Mucosa of gallbladder (tissue), 1 donor: Measurements from ENCODE around the gene TEX14. TPM values are rescaled to one million over a fixed set of nuclear protein-coding genes. Genes with fewer than 3 reads are reported as not detected.
A peak's percentile ranks its signal among the peaks of the same experiment; 100 is the strongest.

ENCODE experiments used
- DNase-seq: peaks from one replicate; pipeline ENCODE4 v3.0.0-alpha.2; 2020; ENCODE audit warnings: low spot score
- total RNA-seq: library from RNA; stranded (reverse); gene quantifications from one replicate; pipeline ENCODE4 v1.2.1, GENCODE V29; 2021
- donor health status: DM: no; HTN: no; CAD: no.

Gene TEX14
- total RNA-seq, 1 donor from 2014 or later = 0.32 TPM

DNA sequence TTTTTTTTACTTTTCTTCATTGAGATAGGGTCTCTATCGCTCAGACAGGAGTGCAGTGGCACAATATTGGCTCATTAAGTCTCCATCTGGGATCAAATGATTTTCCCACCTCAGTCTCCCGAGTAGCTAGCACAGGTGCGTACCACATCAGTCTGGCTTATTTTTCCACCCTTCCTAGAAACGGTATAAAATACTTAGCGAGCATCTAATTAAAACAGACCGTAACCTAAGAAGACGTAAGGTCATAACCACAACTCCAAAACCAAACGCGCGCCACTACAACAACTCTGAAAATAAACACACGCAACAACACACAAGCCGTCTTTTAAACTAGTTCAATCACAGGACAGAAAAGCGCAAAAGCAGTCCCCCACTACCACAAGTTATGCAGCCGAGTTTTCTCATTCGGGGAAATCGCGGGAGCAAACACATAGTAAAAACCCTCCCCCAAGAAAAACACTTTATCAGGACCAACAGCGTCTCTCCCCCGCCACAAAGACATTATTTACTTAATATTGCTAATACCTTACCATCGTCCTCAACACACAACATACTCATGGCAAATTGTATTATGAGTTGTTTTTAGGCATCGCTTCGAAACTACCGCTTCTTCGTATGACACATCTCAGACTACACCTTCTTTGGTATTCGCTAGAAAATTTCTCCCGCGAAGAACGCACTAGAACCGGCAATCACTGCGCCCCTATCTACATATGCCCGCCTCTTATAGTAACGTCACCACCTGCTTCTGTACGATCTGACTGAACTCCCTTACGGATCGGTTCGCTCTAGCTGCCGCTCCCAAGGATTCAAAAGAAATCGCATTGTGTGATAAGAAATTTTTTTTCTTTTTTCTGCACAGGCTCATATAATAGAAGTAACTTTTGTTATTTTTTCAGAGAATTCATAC is 32.8 kb downstream of the TEX14 start:
- DNase-seq = peak; percentile 72

GRCh38 chr17:58657962-58658803 is 33.7 kb downstream of the TEX14 start:
- DNase-seq = peak; percentile 13

DNA sequence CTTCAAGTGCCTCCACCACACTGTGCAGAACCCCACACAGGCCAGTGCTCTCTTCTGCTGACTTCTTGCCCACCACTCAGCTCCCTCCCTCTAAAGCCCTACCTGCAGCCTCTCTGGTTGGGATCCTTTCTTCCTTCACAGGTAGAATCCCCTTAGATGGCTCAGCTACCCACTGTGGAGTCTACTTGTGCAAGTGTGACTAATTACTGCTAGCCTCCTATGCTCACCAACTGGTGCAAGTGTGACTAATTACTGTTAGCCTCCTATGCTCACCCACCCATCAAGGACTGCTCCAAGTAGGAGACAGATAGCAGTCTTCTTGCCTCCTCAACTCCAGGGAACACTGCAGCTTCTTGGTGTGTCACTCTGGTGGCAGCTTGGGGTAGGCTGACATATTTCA is 43.6 kb downstream of the TEX14 start:
- DNase-seq = no peak

- no peak for DNase-seq
Observed at GRCh38 chr17:58643147-58643546, 48.7 kb downstream of the TEX14 start.

GRCh38 chr17:58641887-58642311 is 49.9 kb downstream of the TEX14 start:
- no peak for DNase-seq

- DNase-seq = no peak
Observed at GRCh38 chr17:58640202-58640601, 51.6 kb downstream of the TEX14 start.

DNA sequence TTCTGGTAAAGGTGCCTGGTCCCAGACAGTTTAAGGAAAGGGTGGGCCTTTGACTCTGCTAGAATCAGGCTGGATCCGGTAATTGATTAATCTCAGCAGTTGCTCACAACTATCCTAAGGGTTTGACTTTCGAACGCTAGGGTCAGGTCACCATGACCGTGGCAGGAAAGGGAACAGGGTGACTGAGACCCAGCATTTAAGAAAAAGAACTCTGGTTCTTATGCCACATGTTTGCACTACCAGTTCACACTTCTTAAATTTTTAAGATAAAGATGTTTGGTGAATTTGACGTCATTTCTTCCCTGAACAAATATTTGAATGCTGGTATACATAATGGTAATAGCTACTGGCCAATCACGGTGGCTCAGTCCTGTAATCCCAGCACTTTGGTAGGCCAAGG is 52.2 kb downstream of the TEX14 start:
- DNase-seq = no peak

GRCh38 chr17:58637011-58637570 is 54.8 kb downstream of the TEX14 start:
- no peak for DNase-seq

DNA sequence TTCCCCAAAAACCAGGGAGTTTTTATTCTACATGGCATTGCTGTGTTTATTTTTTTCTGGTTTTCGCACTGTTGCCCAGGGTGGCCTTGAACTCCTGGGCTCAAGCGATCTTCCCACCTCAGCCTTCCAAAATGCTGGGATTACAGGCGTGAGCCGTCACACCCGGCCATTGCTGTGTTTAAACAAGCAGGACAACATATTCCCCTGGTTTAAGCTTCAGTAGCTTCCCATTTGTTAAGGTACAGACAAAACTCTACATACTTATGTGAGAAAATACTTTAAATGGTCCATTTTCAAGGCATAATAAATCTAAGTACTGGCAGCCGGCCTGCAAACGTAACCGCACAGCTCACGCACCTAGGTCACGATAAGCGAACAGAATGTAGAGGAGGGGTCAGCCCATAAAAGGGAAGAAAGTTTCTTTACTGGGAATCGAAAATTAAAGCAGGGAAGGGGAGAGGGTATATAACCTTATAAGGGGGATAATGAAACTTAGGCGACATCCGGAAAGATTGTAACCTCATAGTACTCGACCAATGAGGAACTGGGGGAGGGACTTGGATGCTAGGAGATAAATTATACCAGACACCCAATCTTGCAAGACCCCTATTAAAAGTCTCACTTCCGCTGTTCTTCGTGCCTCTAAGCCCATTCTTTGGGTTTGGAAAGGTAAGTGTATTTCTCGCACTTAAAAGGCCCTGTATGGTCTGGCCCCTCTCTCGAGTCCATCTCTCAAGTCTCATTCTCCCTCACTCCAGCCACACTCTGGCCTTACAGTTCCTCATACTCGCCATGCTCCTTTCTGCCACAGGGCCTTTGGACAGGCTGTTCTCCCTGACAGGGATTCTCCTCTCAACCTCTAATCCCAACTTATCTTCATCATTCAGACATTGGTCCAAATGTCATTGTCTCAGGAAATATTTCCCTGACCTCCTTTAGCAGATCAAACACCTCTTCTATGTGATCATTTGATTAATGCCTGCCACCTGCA is 59.2 kb downstream of the TEX14 start:
- DNase-seq = no peak

- peak; percentile 96 for DNase-seq
Observed at GRCh38 chr17:58631523-58632323, 60.1 kb downstream of the TEX14 start.

GRCh38 chr17:58630883-58631522 is 60.8 kb downstream of the TEX14 start:
- DNase-seq = peak; percentile 10

DNA sequence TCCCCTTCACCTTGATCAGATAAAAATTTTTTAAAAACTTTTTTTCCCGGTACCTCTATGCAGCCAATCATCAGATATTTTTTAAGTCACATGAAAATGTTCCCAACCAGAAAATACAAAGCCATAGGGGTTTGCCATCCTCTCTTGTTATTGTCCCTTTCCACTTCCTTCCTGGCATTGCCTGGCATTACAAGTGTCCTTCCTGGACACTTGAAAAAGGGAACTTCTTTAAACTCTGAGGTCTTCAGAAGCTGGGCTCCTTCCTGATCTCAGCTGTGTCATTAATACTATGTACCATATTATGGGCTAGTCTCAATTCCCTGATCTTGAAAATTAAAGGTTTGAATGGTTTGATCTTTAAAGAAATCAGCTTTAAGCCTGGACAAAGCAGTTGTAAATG is 64.9 kb downstream of the TEX14 start:
- no peak for DNase-seq

GRCh38 chr17:58624751-58625150 is 67.1 kb downstream of the TEX14 start:
- no peak for DNase-seq

DNA sequence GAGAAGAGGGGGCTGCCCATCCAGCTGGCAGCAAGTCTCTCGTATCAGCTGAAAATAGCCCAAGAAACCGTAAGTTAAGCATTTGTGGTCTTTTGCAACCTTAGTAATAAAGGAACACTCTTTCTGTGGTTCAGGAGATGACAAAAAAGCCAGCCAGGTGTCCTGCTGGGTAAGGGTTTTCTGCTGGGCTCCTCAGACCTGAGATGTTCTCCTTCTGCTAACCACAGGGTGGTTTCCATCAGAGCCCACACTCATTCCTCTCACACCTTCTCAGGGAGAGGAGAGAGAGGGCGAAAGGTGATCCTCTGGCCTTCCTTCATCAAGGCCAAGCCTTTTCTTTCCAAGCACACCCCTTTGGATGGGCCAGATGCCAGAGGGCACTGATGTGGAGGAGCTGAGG is 70.7 kb downstream of the TEX14 start:
- no peak for DNase-seq

GRCh38 chr17:58618336-58618735 is 73.5 kb downstream of the TEX14 start:
- no peak for DNase-seq

GRCh38 chr17:58617563-58617962 is 74.3 kb downstream of the TEX14 start:
- DNase-seq = no peak

DNA sequence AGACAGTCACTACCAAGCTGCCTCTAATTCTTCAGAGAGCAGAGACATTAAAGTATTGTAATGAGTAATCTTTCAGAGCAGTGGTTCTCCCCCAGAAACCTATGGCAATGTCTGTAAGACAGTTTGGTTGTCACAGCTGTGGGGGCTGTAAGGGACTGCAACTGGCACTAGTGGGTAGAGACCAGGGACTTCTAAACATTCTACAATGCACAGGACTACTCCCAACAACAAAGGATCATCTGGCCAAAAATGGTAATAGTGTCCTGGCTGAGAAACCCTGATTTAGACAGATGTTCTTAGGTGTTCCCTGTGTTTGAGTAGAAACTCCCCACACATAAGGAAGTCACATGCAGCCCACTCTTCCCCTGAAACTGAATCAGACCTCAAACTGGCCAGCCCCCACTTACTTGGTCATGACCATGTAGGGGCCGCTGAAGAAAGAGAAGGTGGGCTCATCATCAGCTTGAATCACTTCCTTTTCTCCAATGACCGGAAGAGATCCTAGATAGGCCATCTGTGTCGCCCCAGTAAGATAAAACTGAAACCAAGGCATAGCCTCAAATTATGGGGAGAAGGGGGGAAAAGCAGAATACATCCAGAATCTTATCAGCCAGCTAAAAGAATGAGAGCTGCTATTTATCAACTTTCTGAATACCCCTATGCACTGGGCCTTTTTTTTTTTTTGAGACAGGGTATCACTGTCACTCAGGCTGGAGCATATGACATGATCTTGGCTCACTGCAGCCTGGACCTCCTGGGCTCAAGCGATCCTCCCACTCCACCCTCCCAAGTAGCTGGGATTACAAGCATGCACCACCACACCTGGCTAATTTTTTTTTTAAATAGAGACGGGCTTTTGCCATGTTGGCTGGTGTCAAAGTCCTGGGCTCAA is 75.8 kb downstream of the TEX14 start:
- DNase-seq = no peak

GRCh38 chr17:58614859-58615459 is 76.9 kb downstream of the TEX14 start:
- DNase-seq = no peak
